Nucleus accumbens (tissue), 56 donors: ENCODE data around the gene TNPO3.

ENCODE experiments used
- DNase-seq, 56 donors: peaks; one replicate each; lab custom pipeline; 2025; lab: John Stamatoyannopoulos, UW

The TNPO3 gene

DNA sequence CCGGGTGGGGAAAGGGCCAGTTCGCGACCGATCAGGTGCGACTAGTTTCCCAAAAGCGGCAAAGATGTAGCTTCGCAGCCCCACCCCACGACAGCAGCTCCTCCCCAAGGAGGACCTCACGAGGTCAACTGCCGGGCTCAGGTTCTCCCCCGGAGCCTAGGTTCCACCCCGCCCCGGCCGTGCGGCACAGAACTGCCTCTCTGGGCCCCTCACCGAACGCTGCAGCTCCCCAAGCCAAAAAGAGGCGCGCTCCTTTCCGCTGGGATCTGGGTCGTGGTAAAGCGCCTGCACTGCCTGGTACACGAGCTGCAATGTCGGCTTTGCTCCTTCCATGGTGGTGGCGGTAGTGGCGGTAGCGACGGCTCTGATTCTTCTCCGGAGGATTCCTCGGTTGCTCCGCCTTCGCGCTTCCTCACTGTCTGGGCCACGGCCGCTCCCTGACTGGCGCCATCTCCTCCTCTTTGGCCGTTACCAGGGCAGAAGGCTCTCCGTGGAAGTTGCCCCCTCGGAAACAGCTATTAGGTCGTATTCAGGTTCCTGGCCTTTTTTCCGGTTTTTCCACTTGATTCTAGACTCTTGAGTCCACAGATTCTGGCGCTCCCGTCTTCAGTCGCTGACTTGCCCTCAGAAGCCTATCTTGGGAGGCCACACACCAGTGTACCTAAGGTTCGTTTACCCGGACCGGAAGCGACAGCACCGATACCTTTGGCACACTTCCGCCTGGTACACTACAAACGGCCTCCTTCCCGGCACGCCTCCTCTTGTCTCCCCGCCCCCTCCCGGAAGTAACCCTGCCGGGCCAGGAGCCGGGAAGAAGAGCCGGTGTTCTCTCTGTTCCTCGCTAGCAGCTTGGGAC is at the start of gene TNPO3:
TSS of gene TNPO3 (minus strand) at position 674 of the 856 bp plus-strand sequence. CDS start at position 333, 341 bp downstream.
- DNase-seq: peak; percentile 56 to 96 (median 89)

DNA sequence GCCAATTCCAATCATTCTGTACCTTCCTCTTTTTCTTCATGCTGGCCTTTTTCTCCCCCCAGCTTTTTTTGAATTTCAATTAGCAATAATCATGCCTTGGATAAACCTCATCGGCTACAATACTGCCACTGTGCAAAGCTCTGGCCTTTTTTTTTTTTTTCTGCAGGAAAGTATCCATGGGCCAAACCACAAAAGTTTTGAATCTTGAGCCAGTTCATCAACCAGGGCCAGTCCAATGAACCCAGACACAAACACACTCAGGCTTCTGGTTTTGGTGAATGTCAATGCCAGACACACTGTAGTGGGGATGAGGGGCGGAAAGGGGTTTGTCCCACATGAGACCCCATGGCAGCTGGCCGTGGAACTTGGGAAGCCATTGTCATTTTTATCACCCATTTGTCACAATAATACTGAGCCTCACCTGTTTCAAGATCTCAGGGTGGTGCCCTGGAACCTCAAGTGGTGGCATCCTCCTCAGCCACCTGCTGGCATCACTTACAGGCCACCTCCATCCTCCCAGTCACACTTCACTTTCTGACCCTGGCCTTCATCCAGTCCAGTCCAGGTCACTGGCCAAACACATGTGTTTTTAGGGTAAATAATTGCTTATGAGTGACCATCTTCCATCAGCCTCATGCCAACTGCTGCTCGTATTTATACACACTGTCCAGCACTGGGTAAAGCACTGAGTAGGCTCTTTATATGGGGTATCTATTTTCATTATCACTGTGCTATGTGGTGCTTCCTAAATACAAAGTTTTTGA is 48.8 kb upstream of the TNPO3 start:
- DNase-seq: no peak

DNA sequence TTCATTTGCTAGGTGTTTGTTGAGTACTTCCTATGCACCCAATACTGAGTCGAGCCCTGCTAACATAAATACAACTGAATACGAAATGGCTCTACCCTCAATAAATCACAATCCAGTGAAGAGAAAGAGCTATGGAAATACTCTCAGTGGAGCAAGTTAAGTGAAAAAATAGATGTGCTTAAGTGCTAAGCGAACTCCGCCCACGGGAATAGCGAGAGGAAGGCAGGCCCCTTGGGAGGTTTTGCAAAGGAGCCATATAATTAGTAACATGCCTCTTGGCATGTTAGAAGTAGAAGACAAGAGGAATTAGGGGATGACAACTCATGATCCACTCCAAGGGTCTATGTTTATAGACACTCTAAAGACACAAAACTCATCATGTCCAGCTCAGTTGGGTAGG is 46.8 kb upstream of the TNPO3 start:
- DNase-seq: no peak

DNA sequence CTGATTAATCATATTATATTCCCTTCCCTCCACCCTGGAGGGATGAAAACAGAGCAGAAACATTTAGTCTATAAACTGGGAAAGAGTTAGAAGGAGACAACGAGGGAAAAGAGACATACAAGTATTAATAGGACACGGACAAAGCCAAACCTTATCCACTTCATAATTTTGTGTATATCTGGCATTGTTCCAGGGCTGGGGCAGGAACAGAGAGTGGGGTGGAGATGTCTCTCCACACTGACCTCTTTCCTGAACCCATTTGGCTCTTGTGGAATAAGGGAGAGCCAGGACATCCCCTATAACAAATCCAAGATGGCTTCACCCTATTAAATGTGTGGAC is 45.9 kb upstream of the TNPO3 start:
- no peak for DNase-seq

DNA sequence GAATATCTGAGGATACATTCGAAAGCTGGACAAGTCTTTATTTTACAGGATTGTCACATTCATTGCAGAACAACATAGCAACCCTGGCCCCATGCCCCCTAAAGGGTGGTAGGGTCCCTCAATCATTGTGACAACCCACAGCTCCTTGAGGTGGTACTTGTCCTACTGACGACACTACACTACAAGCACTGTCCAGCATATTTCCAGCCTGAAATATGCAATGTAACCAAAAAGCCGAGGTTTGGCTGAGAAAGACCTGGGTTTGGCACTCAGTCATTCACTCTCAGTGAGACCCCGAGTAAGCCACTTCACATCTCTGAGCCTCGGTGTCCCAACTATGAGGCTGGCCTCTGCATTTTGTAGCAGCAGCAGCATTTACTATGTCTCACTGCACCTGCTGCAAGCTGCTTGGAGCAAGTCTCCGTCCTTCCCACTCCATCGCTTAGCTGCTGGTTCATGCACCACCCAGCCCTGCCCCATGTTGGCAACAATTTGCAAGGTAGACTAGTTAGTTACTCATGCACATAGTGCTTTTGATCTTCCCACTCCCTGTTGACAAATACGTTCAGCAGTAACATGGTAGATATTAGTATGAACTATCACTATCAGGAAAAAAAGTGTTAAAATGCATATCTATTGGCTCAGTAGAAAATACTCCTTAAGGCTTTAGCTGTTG is 43.6 kb upstream of the TNPO3 start:
- DNase-seq: no peak

DNA sequence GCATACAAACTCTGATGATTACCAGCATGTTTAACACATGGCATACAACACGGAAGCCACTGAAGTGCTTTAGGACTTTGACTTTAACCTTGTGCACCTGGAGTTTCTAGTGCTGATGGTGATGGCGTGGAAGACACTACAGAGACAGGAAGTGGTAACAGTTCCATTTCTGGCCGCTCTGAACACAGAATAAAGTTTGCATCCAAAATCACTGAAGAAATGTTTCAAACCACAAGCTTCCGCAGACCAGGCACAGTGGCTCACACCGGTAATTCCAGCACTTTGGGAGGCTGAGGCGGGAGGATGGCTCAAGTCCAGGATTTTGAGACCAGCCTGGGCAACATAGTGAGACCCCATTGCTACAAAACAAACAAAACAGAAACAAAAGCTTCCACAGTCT is 40.3 kb upstream of the TNPO3 start:
- DNase-seq: no peak

DNA sequence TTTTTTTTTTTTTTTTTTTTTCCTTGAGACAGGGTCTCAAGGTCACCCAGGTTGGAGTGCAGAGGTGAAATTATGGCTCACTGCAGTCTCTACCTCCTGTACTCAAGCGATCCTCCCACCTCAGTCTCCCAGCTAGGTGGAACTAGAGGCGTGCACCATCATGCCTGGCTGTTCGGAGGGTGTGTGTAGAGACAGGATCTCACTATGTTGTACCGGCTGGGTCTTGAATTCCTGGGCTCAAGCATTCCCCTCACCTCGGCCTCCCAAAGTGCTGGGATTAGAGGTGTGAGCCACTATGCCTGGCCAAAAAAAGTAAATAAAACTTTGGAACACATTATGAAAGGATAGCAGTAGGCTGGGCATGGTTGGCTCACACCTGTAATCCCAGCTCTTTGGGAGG is 39.6 kb upstream of the TNPO3 start:
- DNase-seq: no peak

DNA sequence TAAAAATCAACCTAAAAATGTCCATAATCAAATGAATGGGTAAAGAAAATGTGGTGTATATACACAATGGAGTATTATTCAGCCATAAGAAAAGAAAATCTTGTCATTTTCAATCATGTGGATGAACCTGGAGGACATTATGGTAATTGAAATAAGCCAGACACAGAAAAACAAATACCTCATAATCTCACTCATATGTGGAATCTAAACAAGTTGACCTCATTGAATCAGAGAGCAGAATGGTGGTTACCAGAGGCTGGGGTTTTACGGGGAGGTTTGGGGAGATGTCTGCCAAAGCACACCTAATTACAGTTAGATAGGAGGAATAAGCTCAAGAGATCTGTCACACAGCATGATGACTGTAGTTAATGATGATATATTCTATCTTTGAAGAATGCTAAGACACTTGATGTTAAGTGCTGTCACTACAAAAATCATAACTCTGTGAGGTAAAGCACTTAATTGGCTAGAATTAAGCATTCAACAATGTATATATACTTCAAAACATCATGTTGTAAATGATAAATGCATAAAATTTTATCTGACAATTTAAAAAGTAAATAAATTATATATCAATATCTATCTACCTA is 39.1 kb upstream of the TNPO3 start:
- no peak for DNase-seq

DNA sequence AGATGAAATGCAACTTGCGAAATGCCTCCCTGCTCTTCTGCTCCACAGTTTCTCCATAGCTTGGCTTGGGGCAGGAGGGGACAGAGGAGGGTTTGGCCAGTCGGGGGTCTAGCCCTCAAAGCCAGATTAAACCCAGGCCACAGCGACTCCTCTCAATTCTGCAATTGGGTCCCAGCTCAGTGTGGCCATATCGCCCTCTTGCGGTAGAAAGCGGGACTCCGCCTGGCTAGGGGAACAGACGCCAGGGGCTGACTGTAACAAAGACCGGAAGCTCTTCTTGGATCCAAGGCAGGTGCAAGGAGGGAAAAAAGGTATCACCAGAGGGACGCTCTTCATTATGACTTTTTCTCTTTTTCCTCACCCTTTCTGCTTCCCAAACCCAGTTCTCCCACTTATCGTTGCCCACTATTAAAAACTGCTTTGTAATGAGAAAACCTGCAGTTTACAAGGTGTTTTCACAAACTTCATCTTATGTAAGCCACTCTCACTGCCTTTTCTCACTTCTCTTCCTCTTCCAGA is 36.6 kb upstream of the TNPO3 start:
- peak in 53 of 56 donors; percentile 1 to 90 (median 38) for DNase-seq

DNA sequence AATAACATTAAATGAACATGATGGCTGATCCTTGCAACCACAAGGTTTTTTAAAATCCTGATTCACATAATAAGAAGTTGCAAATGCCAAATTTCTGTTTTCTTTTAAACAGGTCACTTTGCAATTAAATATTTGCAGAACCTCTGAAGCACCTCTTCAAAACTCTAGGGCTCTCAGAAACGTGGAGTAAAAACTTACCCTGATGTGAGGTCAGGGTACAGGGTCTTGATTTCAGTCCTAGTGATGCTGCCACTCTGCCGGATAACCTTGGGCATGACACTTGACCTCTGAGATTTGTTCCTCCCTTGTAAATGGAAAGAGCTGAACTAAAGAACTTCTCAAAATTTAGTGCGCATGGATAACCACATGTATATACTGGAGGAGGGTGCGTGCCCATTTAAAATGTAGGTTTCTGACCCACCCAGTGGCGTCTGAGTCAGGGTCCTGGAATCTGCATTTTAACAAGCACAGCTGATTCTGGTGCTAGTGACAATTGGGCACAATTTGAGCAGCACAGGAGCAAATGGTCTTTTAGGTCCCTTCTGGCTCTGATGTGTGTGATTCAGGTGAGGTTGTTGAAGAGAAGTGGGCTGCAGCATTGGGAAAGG is 35.5 kb upstream of the TNPO3 start:
- DNase-seq: no peak

DNA sequence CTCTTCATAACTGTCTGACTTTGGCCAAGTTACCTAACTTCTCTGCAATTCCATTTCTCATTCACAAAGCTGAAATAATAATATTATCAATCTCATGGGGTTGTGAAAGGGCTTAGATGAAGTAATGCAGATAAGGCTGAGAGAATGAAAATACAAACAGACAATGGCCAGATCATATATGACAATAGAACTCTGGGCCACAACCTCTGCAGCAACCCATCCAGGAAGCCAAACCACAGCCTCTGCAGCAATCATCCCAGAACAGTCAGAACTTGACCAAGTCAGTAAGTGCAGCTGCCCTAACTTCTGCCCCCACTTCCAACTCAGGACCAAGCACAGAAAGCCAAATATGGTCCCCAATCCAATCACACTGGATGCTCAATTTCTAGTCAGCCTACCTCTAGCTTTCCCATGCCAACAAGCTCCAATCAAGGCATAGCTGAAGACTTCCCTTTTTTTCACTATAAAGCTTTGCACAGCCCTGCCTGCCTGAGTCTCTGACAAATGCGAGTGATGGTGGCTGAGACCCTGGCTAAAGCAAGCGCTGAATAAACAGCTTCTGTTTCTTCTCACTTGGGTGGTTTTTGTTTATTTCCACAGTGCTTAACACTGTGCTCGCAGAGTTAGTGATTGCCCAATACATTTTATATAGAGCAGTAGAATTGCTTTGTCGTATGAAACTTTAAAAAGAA is 34.8 kb upstream of the TNPO3 start:
- no peak for DNase-seq

DNA sequence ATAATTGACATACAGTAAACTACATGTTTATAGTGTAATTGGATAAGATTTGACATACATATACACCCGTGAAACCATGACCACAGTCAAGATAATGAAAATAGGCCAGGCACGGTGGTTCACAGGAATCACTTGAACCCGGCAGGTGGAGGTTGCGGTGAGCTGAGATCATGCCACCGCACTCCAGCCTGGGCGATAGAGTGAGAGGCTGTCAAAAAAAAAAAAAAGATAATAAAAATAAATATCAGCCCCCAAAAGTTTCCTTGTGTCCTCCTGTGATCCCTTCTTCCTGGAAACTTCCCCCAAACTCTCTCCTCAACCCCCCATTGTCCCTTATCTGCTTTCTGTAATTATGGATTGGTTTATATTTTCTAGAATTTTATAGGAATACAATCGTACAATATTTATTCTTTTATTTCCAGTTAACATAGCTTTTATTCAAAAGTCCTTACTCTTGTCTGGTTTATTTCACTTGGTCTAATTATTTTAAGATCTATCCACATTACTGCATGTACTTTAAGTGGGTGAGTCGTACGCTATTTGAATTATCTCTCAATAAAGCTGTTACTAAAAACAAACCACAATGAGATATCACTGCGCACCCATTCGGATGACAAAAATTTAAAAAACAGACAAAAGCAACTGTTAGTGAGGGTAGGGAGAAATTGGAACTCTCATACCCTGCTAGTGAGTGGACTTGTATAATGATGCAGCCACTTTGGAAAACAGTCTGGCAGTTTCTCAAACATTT is 30.1 kb upstream of the TNPO3 start:
- DNase-seq: no peak

DNA sequence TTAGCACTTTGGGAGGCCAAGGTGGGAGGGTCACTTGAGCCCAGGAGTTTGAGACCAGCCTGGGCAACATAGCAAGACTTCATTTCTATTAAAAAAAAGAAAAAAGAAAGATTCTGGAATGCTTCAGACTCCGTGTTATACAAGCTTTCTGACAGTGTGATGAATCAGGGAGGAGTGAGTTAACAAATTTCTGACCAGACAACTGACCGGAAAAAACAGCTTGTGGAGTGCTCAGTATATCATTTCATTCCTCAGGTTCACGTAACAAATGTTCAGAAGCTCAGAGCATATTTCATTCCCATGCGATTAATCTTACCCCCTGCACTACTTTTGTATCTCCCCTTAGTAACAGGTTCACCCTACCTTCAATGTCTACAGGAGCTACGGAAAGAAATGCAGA is 28.6 kb upstream of the TNPO3 start:
- no peak for DNase-seq

DNA sequence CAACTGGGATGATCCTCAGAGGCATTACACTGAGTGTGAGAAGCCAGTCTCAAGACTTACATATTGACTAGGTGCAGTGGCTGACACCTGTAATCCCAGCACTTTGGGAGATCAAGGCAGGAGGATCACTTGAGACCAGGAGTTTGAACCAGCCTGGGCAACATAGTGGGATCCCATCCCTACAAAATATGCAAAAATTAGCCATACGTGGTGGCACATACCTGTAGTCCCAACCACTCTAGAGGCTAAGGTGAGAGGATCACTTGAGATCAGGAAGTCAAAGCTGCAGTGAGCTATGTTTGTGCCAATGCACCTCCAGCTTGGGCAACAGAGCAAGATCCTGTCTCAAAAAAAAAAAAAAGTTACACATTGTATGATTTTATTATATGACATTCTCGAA is 23.5 kb upstream of the TNPO3 start:
- no peak for DNase-seq

DNA sequence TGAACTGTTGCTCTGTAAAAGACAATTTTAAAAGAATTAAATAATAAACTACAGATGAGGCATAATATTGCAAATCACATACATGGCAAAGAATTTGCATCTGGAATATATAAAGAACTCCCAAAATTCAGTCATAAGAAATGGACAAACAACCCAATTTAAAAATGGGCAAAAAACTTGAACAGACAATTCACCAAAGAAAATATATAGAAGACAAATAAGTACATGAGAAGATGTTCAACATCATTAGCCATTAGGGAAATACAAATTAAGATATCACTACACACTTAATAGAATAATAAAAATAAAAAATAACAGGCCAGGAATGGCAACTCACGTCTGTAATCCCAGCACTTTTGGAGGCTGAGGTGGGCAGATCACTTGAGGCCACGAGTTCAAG is 22.0 kb upstream of the TNPO3 start:
- DNase-seq: no peak

DNA sequence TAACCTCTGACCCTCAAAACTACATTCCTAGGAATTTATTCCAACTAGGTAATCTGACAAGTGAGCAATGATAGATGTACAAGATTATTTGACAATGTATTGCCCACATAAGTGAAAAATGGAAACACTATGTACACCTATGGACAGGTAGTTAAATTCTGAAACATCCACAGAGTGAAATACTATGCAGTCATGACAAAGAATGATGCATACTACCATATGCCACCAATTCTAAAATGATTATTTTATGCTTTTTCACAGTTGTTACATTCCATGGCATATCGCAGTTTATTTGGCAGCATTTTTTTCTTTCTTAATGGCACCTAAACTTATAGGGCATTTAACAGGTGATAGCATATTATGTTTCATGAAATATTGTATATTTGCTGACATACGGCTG is 20.1 kb upstream of the TNPO3 start:
- no peak for DNase-seq

DNA sequence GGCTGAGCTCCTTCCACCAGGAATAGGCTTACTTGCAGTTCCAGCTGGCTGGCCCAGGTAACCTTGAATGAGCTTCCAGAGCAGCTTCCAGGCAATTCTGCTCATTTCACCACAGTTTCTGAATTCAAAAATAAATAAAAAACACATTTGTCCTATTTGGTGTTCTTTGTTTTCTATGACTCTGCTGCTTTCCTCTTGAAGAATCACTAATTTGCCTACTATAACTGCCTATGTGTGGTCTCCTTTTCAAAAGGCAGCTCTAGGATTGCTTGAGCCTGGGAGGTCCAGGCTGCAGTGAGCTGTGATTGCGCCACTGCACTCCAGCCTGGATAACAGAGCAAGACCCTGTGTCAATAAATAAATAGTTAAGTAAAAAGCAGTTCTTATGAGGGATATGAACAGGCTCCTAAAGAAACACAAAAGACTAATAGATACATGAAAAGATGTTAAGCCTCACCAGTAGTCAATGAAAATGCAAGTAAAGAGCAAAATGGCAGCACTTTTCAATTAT is 19.5 kb upstream of the TNPO3 start:
- DNase-seq: no peak

DNA sequence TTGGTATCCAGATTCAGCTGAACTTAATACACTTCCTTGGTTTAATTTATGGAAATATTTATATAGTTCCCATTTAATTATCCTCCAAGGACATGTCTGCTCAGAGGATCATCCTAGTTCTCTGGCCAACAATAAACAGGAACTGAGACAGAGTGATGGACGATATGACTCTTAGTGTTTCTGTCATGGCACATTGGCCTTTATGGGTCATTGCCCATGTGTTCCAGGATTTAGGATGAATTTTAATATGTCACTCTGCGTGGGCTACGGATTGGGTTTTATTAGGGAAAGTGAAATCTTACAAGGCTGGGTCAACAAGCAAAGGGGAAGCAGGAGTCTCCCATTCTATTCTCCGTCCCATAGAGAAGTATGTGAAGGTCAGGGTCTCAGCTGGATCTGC is 18.8 kb upstream of the TNPO3 start:
- DNase-seq: no peak

DNA sequence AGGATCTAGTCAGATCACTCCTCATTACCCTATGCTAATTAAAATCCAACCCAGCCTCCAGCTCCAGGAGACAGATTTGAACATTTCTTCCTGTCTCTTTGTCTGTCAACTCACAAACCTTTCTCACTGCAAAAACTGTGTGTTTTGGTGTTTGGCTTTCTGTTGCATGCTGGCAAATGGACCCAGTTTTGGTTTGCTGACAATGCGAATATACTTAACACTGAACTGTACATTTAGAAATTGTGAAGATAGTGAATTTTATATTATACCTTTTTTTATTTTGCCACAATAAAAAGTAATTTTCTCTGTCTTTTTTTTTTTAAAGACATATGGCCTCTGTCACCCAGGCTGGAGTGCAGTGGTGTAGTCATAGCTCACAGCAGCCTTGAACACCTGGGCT is 18.3 kb upstream of the TNPO3 start:
- no peak for DNase-seq
